CD4-positive, alpha-beta T cell (primary cell): ENCODE data around the gene SPNS3. TPM values are rescaled to one million over a fixed set of nuclear protein-coding genes. Genes with fewer than 3 reads are reported as not detected.

Experiments used
- ATAC-seq: fragments of 200-7000 bp; cut with Tn5 transposase; one replicate; pipeline ENCODE4 v1.10.0; 2022; ENCODE audit warnings: mild to moderate bottlenecking; ENCODE audit not compliant: poor library complexity
- CTCF ChIA-PET: fragments of 350-600 bp; sonication (Branson Sonifier 250); formaldehyde crosslinking; loops from one replicate; lab custom pipeline; 2021; ENCODE audit warnings: antibody characterized with exemption, inconsistent platforms; lab: Charles Lee
- POLR2A ChIA-PET: fragments of 350-600 bp; sonication (Branson Sonifier 250); formaldehyde crosslinking; loops from one replicate; lab custom pipeline; 2021; ENCODE audit warnings: antibody characterized with exemption, inconsistent platforms; lab: Charles Lee
- DNase-seq, 14 experiments: peaks; one replicate each; pipeline ENCODE4 v3.0.0-alpha.2; 2013 to 2020; ENCODE audit warnings: mixed read lengths in 2 of 14
- H3K27ac ChIP-seq, 2 donors: one replicate each; pipeline versions ENCODE4 v1.5.1 to v1.7.0; 2013; ENCODE audit warnings: low read length in 2 of 2, low read depth in 1 of 2, mild to moderate bottlenecking in 1 of 2
- H3K27me3 ChIP-seq, 2 experiments: 1 replicate in 1 of 2; 2 replicates in 1 of 2; pipeline versions ENCODE4 v1.6.1 to v1.7.0; 2013; ENCODE audit warnings: low read length in 2 of 2, control low read depth in 1 of 2, mild to moderate bottlenecking in 1 of 2, moderate library complexity in 1 of 2; ENCODE audit not compliant: insufficient read depth in 2 of 2, control insufficient read depth in 1 of 2
- H3K36me3 ChIP-seq: one replicate; pipeline ENCODE4 v1.6.1; 2013; ENCODE audit warnings: low read length, control low read depth; ENCODE audit not compliant: insufficient read depth
- H3K4me1 ChIP-seq: one replicate; pipeline ENCODE4 v1.6.1; 2013; ENCODE audit warnings: low read length, control low read depth; ENCODE audit not compliant: insufficient read depth
- H3K4me3 ChIP-seq: one replicate; pipeline ENCODE4 v1.5.1; 2013; ENCODE audit warnings: mild to moderate bottlenecking, low read length, moderate library complexity
- H3K9me3 ChIP-seq, 2 experiments: 1 replicate in 1 of 2; 2 replicates in 1 of 2; pipeline versions ENCODE4 v1.6.1 to v1.7.0; 2013; ENCODE audit warnings: low read length in 2 of 2, mild to moderate bottlenecking in 2 of 2, control low read depth in 1 of 2, moderate library complexity in 1 of 2; ENCODE audit not compliant: control insufficient read depth in 1 of 2, insufficient read depth in 1 of 2
- H3K27ac Mint-ChIP-seq: one replicate; pipeline ENCODE4 v1.8.0; 2020; ENCODE audit warnings: mixed read lengths
- H3K27me3 Mint-ChIP-seq: one replicate; pipeline ENCODE4 v1.8.0; 2021; ENCODE audit warnings: mixed read lengths
- H3K36me3 Mint-ChIP-seq: one replicate; pipeline ENCODE4 v1.8.0; 2021; ENCODE audit warnings: low read depth, mixed read lengths
- H3K4me1 Mint-ChIP-seq: one replicate; pipeline ENCODE4 v1.8.0; 2021; ENCODE audit warnings: low read depth, mixed read lengths
- H3K4me3 Mint-ChIP-seq: one replicate; pipeline ENCODE4 v1.8.0; 2020; ENCODE audit warnings: mild to moderate bottlenecking, mixed read lengths
- H3K9me3 Mint-ChIP-seq: one replicate; pipeline ENCODE4 v1.8.0; 2020; ENCODE audit warnings: mixed read lengths
- intact Hi-C, 2 experiments: fragments of 100-400 bp; cut with DNase I in 1 of 2; cut with micrococcal nuclease in 1 of 2; formaldehyde crosslinking; loops; one replicate each; pipeline versions ENCODE4 v1.15.1 to v1.9.0; 2023 to 2025; cut with DNase I, micrococcal nuclease
- total RNA-seq, 174 experiments: library from RNA in 2 of 174; stranded (reverse) in 2 of 174; gene quantifications; one replicate each; pipeline ENCODE4 v1.2.3 and lab custom pipeline; 2021 to 2026
- TF ChIP-seq, protein P1 (sequence below): fragments of 200-600 bp; IDR thresholded peaks from one replicate; pipeline ENCODE4 v1.8.0; 2022; ENCODE audit warnings: antibody characterized with exemption, mild to moderate bottlenecking

The SPNS3 gene
- total RNA-seq, 2 experiments from 2014 or later: 2.3 to 2.5 TPM

DNA sequence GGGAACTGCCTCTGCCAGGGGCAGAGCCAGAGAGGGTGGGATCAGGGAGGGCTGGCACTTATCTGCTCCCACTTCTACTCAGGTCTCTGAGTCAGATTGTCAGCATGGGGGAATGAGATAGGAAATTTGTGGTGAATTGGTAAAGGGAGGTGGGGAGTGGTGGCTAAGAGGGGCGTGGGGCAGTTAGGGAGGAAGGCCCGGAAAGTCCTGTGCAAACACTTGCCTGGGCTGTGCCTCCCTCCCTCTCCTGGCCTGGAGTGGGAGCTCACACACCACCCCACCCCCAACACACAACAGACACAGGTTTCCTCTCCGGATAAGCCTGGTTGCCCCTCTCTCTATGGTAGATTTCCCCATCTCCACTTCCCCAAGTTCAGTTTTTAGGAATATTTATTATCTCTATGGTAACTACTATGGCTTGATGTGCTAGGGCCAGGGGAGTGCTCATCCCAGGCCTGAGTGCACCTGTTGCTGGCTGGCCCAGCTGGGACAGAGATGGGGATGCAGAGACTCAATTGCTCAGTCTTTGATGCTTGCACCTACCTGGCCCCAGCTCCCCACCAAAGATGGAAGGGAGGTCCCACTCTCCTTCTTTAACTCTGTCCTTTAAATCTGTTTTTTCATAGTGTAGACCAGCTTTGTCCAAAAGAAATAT, 67.7 kb downstream of the SPNS3 start:
- peaks cover 38 to 42% of the 10 kb centered on the region in 2 experiments for H3K27me3 ChIP-seq
- no peak overlapping the region for H3K4me3 ChIP-seq
- peaks cover 49% of the 10 kb centered on the region for H3K27me3 Mint-ChIP-seq
- CTCF ChIA-PET: no interaction called here
- no peak overlapping the region for H3K27ac Mint-ChIP-seq
- peaks cover 0 to 4% of the 10 kb centered on the region in 2 experiments for H3K9me3 ChIP-seq
- DNase-seq (no peak), ATAC-seq (no peak)
- H3K4me1 ChIP-seq: peaks cover 44% of the 10 kb centered on the region
- peaks cover 40% of the 10 kb centered on the region for H3K4me1 Mint-ChIP-seq
- no peaks in the 10 kb centered on the region for H3K9me3 Mint-ChIP-seq
- no peak overlapping the region for H3K27ac ChIP-seq
- H3K4me3 Mint-ChIP-seq: peak overlapping the region; percentile 11
- intact Hi-C loops: no loop called here
- POLR2A ChIA-PET: interaction anchor here (0.8 kb wide), 1 partner anchor 10 kb away, joined by 3 read pairs; no protein-coding TSS in a partner anchor
- no peaks in the 10 kb centered on the region for H3K36me3 ChIP-seq
- no peaks in the 10 kb centered on the region for H3K36me3 Mint-ChIP-seq
- TF ChIP-seq, protein P1, sequence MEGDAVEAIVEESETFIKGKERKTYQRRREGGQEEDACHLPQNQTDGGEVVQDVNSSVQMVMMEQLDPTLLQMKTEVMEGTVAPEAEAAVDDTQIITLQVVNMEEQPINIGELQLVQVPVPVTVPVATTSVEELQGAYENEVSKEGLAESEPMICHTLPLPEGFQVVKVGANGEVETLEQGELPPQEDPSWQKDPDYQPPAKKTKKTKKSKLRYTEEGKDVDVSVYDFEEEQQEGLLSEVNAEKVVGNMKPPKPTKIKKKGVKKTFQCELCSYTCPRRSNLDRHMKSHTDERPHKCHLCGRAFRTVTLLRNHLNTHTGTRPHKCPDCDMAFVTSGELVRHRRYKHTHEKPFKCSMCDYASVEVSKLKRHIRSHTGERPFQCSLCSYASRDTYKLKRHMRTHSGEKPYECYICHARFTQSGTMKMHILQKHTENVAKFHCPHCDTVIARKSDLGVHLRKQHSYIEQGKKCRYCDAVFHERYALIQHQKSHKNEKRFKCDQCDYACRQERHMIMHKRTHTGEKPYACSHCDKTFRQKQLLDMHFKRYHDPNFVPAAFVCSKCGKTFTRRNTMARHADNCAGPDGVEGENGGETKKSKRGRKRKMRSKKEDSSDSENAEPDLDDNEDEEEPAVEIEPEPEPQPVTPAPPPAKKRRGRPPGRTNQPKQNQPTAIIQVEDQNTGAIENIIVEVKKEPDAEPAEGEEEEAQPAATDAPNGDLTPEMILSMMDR: no peak

DNA sequence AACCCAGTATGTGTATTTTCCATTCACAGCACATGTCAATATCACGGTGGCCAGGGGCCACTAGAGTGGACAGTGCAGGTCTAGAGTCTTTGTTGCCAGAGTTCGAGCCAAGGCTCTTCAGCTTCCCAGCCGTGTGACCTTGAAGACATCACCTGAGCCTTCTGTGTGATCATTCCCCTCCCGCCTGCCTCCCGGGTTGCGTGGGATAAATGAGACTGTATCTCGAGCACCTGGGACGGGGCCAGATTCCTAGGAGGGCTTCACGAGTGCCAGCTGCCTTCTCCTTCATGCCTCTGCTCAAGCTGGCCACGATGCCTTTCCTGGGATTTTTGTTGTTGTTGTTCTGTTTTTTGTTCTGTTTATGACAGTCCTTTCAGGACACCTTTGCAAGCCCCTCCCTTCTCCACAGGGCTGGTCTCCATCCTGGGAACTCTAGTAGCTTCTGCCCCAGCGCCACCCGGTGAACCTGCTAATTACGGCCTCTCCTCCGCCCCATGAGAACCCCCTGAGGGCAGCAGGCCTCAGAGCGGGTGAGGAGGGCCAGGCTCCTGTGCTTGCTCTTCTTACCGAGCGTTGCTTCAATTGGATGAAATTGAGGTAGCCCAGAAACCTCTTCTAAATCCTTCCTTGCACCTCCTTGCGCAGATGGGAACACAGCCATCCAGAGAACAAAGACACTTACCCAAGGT, 68.9 kb downstream of the SPNS3 start:
- ChIA-PET CTCF (no interaction called here), POLR2A (no interaction called here)
- ATAC-seq: no peak
- Mint-ChIP-seq H3K27me3 (peaks cover 49% of the 10 kb centered on the region), H3K4me1 (peaks cover 44% of the 10 kb centered on the region), H3K9me3 (no peaks in the 10 kb centered on the region), H3K36me3 (no peaks in the 10 kb centered on the region), H3K4me3 (no peak overlapping the region), H3K27ac (no peak overlapping the region)
- no peaks in the 10 kb centered on the region for H3K36me3 ChIP-seq
- H3K27me3 ChIP-seq: peaks cover 38 to 42% of the 10 kb centered on the region in 2 experiments
- TF ChIP-seq, protein P1: no peak
- no peak for DNase-seq
- peaks cover 44% of the 10 kb centered on the region for H3K4me1 ChIP-seq
- intact Hi-C loops: no loop called here
- H3K9me3 ChIP-seq: peaks cover 0 to 4% of the 10 kb centered on the region in 2 experiments
- H3K27ac ChIP-seq: no peak overlapping the region
- no peak overlapping the region for H3K4me3 ChIP-seq

DNA sequence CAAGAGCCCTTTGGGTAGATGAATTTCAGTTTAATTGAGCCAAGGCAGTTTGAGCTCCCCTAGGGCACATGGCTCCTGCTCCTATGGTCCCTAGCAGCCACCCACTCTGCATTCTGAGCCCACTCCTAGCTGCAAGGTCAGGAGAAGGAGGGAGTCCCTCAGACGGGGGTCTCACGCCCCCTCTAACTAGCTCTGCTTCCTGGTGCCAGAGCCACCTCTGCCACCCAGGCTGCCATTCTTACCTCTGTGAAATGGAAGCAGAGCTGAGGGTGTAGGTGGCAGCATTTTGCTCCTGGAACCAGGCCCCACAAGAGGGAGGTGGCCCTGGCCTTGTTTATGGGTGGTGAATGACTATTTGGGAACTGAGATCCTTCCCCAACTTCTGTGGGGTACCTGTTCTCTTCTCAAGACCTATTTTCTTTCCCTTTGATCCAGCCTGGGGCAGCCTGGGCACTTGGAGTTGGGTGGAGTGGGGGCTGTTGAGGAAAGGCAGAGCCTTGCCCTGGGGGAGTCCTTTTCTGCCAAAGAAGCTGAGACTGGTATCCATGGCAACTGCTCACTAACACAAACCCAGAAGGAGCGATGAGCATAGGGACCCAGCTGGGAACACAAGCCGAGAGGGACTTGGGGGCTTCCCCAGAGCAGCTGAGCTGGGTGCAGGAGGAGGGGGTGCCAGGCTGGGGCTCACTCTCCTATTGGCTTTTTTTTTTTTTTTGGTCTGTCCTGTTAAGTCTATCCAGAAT, 69.7 kb downstream of the SPNS3 start:
- H3K9me3 Mint-ChIP-seq: no peaks in the 10 kb centered on the region
- H3K4me1 Mint-ChIP-seq: peaks cover 45% of the 10 kb centered on the region
- H3K9me3 ChIP-seq: peaks cover 0 to 4% of the 10 kb centered on the region in 2 experiments
- peaks cover 39% of the 10 kb centered on the region for H3K4me1 ChIP-seq
- ATAC-seq: no peak
- peak overlapping the region; percentile 30 for H3K4me3 Mint-ChIP-seq
- no peaks in the 10 kb centered on the region for H3K36me3 ChIP-seq
- no peak overlapping the region for H3K27ac Mint-ChIP-seq
- ChIA-PET CTCF (no interaction called here), POLR2A (interaction anchor here (1.6 kb wide), 1 partner anchor 18 kb away, joined by 5 read pairs; no protein-coding TSS in a partner anchor)
- peaks cover 38 to 42% of the 10 kb centered on the region in 2 experiments for H3K27me3 ChIP-seq
- no peak for DNase-seq
- intact Hi-C loops: no loop called here
- peaks cover 49% of the 10 kb centered on the region for H3K27me3 Mint-ChIP-seq
- H3K4me3 ChIP-seq: no peak overlapping the region
- no peaks in the 10 kb centered on the region for H3K36me3 Mint-ChIP-seq
- TF ChIP-seq, protein P1: no peak
- no peak overlapping the region for H3K27ac ChIP-seq
